ENCODE data around the gene LARP1. TPM values are rescaled to one million over a fixed set of nuclear protein-coding genes. Genes with fewer than 3 reads are reported as not detected.

Gene LARP1
- total and polyA plus RNA-seq, 9 of the 15 experiments (the other 6 are each of a cell fraction or from before 2014, with no cell fraction given), result 22.6 to 300 (median 92.0) TPM

GRCh38 chr5:154723740-154724505 lies 31.3 kb upstream of the LARP1 start:
- BruUV-seq (replicated peaks), result no TSS peak
- WGBS (ENCODE audit: insufficient coverage, low coverage, missing lambda C conversion rate), result 48% methylated on average over 2 of the region's 2 CpGs
- POLR2A ChIA-PET, result interaction anchor here (0.7 to 1.9 kb wide), 4 partner anchors 11 to 54 kb away, joined by 3 to 17 read pairs (median 4); no protein-coding TSS in a partner anchor
- TF ChIP-seq FOXK2 (conservative IDR thresholded peaks at IDR 0.05 in 1 of 2, IDR thresholded peaks at IDR 0.05 in 1 of 2; ENCODE audit: low read depth in 2 of 2), result peak; percentile 50 to 65; a peak in 2 of 4 replicates
- TF ChIP-seq E2F4 (CRISPR knock-in tag; IDR thresholded peaks at IDR 0.05; ENCODE audit: low read depth), result no peak
- TF ChIP-seq CBX2 (IDR thresholded peaks at IDR 0.05; ENCODE audit: insufficient read depth, low read length, poor library complexity, severe bottlenecking), result no peak
- no peak for TF ChIP-seq ZNF76 (CRISPR knock-in tag; IDR thresholded peaks at IDR 0.05; ENCODE audit: borderline replicate concordance)
- peak; percentile 84 for TF ChIP-seq C11orf30 (IDR thresholded peaks at IDR 0.05; ENCODE audit: low read depth)
- no peak for TF ChIP-seq ZNF830 (CRISPR knock-in tag; IDR thresholded peaks at IDR 0.05)
- TF ChIP-seq, protein P1, sequence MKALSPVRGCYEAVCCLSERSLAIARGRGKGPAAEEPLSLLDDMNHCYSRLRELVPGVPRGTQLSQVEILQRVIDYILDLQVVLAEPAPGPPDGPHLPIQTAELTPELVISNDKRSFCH (CRISPR knock-in tag; IDR thresholded peaks at IDR 0.05), result no peak
- TF ChIP-seq, protein P1 (tag; IDR thresholded peaks at IDR 0.05), result no peak
- no peak for TF ChIP-seq ZNF764 (CRISPR knock-in tag; IDR thresholded peaks at IDR 0.05; ENCODE audit: low read depth)
- TF ChIP-seq XRCC4 (IDR thresholded peaks at IDR 0.05; ENCODE audit: extremely low read depth, insufficient read depth, insufficient read length), result no peak
- TF ChIP-seq RFX5 (IDR thresholded peaks at IDR 0.05; ENCODE audit: low read depth, low read length), result no peak
- TF ChIP-seq POLR2H (tag; IDR thresholded peaks at IDR 0.05; ENCODE audit: low read depth), result no peak
- peak; percentile 64; the same call in 1 of the 2 replicates for TF ChIP-seq SMARCC2 (IDR thresholded peaks at IDR 0.05; ENCODE audit: low read depth)
- peak; percentile 77 for TF ChIP-seq CBFA2T3 (IDR thresholded peaks at IDR 0.05)
- TF ChIP-seq L3MBTL2 (IDR thresholded peaks at IDR 0.05), result no peak
- TF ChIP-seq MEIS2 (IDR thresholded peaks at IDR 0.05; ENCODE audit: partially characterized antibody), result no peak
- TF ChIP-seq ZNF324 (CRISPR knock-in tag; IDR thresholded peaks at IDR 0.05), result no peak
- TF ChIP-seq JUN (IDR thresholded peaks at IDR 0.05; ENCODE audit: borderline replicate concordance, low read depth, low read length), result no peak
- no peak for TF ChIP-seq JUN (CRISPR knock-in tag; IDR thresholded peaks at IDR 0.05; ENCODE audit: borderline replicate concordance)
- no peak for TF ChIP-seq BRD9 (IDR thresholded peaks at IDR 0.05; ENCODE audit: low read depth, partially characterized antibody)
- TF ChIP-seq MLX (CRISPR knock-in tag; conservative IDR thresholded peaks at IDR 0.05), result no peak

More at GRCh38 chr5:154723740-154724505, 31.3 kb upstream of the LARP1 start:
- CTCF ChIA-PET (ENCODE audit: low intra/inter-chr PET ratio), result no interaction called here
- Histone ChIP-seq H3K9me3 (replicated peaks; ENCODE audit: control insufficient read depth, insufficient read depth, low read depth, low read length) (no peaks in the 10 kb centered on the region), H3K9ac (ENCODE audit: insufficient read depth in 1 of 2, low read depth in 2 of 2, low read length in 2 of 2) (peak overlapping the region in 1 of 2 experiments; percentile 3; a peak in 2 of 4 replicates), H3K4me2 (ENCODE audit: insufficient read depth, low read length) (peak overlapping the region; percentile 15; the same call in 1 of the 2 replicates), H3K4me1 (replicated peaks in 1 of 2; ENCODE audit: control insufficient read depth in 2 of 2, insufficient read depth in 2 of 2, low read length in 2 of 2) (peaks cover 4 to 10% of the 10 kb centered on the region in 2 experiments; a peak in 4 of 5 replicates), H3K27ac (ENCODE audit: extremely low read depth, low read depth, low read length) (peak overlapping the region; percentile 1; the same call in 1 of the 3 replicates), H4K20me1 (replicated peaks; ENCODE audit: control insufficient read depth, insufficient read depth, low read length) (no peaks in the 10 kb centered on the region), H2AFZ (ENCODE audit: low read depth, low read length) (peak overlapping the region; percentile 45; the same call in 1 of the 2 replicates), H3K4me3 (no peak overlapping the region), H3K36me3 (ENCODE audit: control insufficient read depth, insufficient read depth, low read length) (no peaks in the 10 kb centered on the region), H3K79me2 (ENCODE audit: control insufficient read depth, insufficient read depth, low read length) (no peaks in the 10 kb centered on the region), H3K9me1 (ENCODE audit: control insufficient read depth, insufficient read depth, low read length) (no peaks in the 10 kb centered on the region), H3K27me3 (ENCODE audit: control insufficient read depth in 2 of 2, insufficient read depth in 2 of 2, low read length in 2 of 2) (no peaks in the 10 kb centered on the region)
- intact Hi-C loops (cut with micrococcal nuclease), result no loop called here
- DNase-seq (ENCODE audit: extremely low read depth in 1 of 4, low spot score in 3 of 4), result peak; percentile 28 to 69 (median 50)
- FAIRE-seq, result peak; percentile 73
- in situ Hi-C loops (cut with MboI), result no loop called here
- peak; percentile 91 for ATAC-seq
